GM18861 (cell line): Measurements from ENCODE around the gene CYP2A6.
"Not testable (repeated sequence)": the region's sequence is repeated elsewhere in the genome, so short reads cannot be mapped to it uniquely, and the experiment has no call there.

Source experiments
- ATAC-seq: cut with Tn5 transposase; IDR thresholded peaks from one replicate; pipeline ENCODE4 v1.9.1; 2021; ENCODE audit not compliant: unreplicated experiment

CYP2A6 gene

GRCh38 chr19:40850277-40850676 lies at the start of gene CYP2A6:
Gene CYP2A6, minus strand, starts transcription at chr19:40850447. Its CDS starts 21 bp downstream, at chr19:40850426.
- not testable (repeated sequence) for ATAC-seq

GRCh38 chr19:40899964-40900363 lies 49.7 kb upstream of the CYP2A6 start:
- ATAC-seq: not testable (repeated sequence)

- ATAC-seq: not testable (repeated sequence)
Measured at GRCh38 chr19:40896843-40897789, 46.9 kb upstream of the CYP2A6 start.

- no peak for ATAC-seq
Measured at GRCh38 chr19:40896418-40896796, 46.2 kb upstream of the CYP2A6 start.

- ATAC-seq: no peak
Measured at GRCh38 chr19:40893112-40893511, 42.9 kb upstream of the CYP2A6 start.

GRCh38 chr19:40889366-40889765 lies 39.1 kb upstream of the CYP2A6 start:
- ATAC-seq: no peak

- no peak for ATAC-seq
Measured at GRCh38 chr19:40888191-40888590, 37.9 kb upstream of the CYP2A6 start.

- not testable (repeated sequence) for ATAC-seq
Measured at GRCh38 chr19:40884187-40884931, 34.1 kb upstream of the CYP2A6 start.

- ATAC-seq: not testable (repeated sequence)
Measured at GRCh38 chr19:40882062-40882461, 31.8 kb upstream of the CYP2A6 start, which contains the start of gene CYP2A7. Gene CYP2A7, minus strand, starts transcription at chr19:40882231. Its CDS starts 21 bp downstream, at chr19:40882210.

GRCh38 chr19:40879349-40879748 lies 29.1 kb upstream of the CYP2A6 start:
- ATAC-seq: not testable (repeated sequence)

- not testable (repeated sequence) for ATAC-seq
Measured at GRCh38 chr19:40875526-40875951, 25.3 kb upstream of the CYP2A6 start.

- not testable (repeated sequence) for ATAC-seq
Measured at GRCh38 chr19:40874874-40875273, 24.6 kb upstream of the CYP2A6 start.

GRCh38 chr19:40873873-40874272 lies 23.6 kb upstream of the CYP2A6 start:
- ATAC-seq: not testable (repeated sequence)

- no peak for ATAC-seq
Measured at GRCh38 chr19:40872209-40872608, 22.0 kb upstream of the CYP2A6 start.

- ATAC-seq: no peak
Measured at GRCh38 chr19:40867701-40868100, 17.5 kb upstream of the CYP2A6 start.

- ATAC-seq: not testable (repeated sequence)
Measured at GRCh38 chr19:40864739-40865496, 14.7 kb upstream of the CYP2A6 start.

- no peak for ATAC-seq
Measured at GRCh38 chr19:40862785-40863184, 12.5 kb upstream of the CYP2A6 start.

- ATAC-seq: no peak
Measured at GRCh38 chr19:40862333-40862732, 12.1 kb upstream of the CYP2A6 start.

GRCh38 chr19:40858109-40858508 lies 7.9 kb upstream of the CYP2A6 start:
- ATAC-seq: no peak

GRCh38 chr19:40852467-40853152 lies 2.4 kb upstream of the CYP2A6 start:
- not testable (repeated sequence) for ATAC-seq
